Skeletal muscle tissue (tissue), 4 donors: ENCODE data around the gene NEK7. TPM values are rescaled to one million over a fixed set of nuclear protein-coding genes. Genes with fewer than 3 reads are reported as not detected.
A peak's percentile ranks its signal among the peaks of the same experiment; 100 is the strongest.

Experiments used
- H3K27ac ChIP-seq: one replicate; pipeline ENCODE4 v1.7.0; 2013; ENCODE audit warnings: mild to moderate bottlenecking, low read depth, low read length, inconsistent platforms
- H3K27me3 ChIP-seq, 3 donors: one replicate each; pipeline ENCODE4 v1.7.0; 2013; ENCODE audit warnings: low read length in 3 of 3; ENCODE audit not compliant: control insufficient read depth in 3 of 3, insufficient read depth in 3 of 3
- H3K36me3 ChIP-seq, 3 donors: one replicate each; pipeline ENCODE4 v1.7.0; 2013; ENCODE audit warnings: low read length in 3 of 3; ENCODE audit not compliant: control insufficient read depth in 3 of 3, insufficient read depth in 3 of 3
- H3K4me1 ChIP-seq, 3 donors: one replicate each; pipeline ENCODE4 v1.7.0; 2013; ENCODE audit warnings: low read length in 3 of 3, mild to moderate bottlenecking in 3 of 3; ENCODE audit not compliant: control insufficient read depth in 3 of 3, insufficient read depth in 3 of 3
- H3K4me3 ChIP-seq, 3 donors: one replicate each; pipeline ENCODE4 v1.7.0; 2013; ENCODE audit warnings: low read length in 3 of 3
- H3K9ac ChIP-seq, 3 donors: one replicate each; pipeline ENCODE4 v1.7.0; 2013; ENCODE audit warnings: low read length in 3 of 3, mild to moderate bottlenecking in 3 of 3, moderate library complexity in 2 of 3, low read depth in 1 of 3
- H3K9me3 ChIP-seq, 3 donors: one replicate each; pipeline ENCODE4 v1.7.0; 2013; ENCODE audit warnings: low read length in 3 of 3; ENCODE audit not compliant: control insufficient read depth in 3 of 3
- total RNA-seq: library from RNA; depleted of rRNA; stranded (reverse); fragments of >200 nt; gene quantifications from one replicate; pipeline ENCODE4 v1.2.3, GENCODE V29; 2014
- donor health status: Osteomylitis.

NEK7 gene
- 52.7 TPM for total RNA-seq

- no peaks in the 10 kb centered on the region for H3K9me3 ChIP-seq
- no peaks in the 10 kb centered on the region for H3K27me3 ChIP-seq
- H3K9ac ChIP-seq, result peak within 1 kb of the TSS; percentile 78 to 87 (median 84)
- H3K4me3 ChIP-seq, result peak within 1 kb of the TSS; percentile 72 to 88 (median 84)
- H3K36me3 ChIP-seq, result no peaks in the 10 kb centered on the region
- H3K4me1 ChIP-seq, result peaks cover 25 to 42% (median 30%) of the 10 kb centered on the region in 3 donors
- peak within 1 kb of the TSS; percentile 95 for H3K27ac ChIP-seq
These were observed at the start of gene NEK7 for GRCh38 chr1:198156745-198157240. NEK7 (plus strand) TSS chr1:198156998; CDS start chr1:198232581, 75,583 bp downstream.

- H3K9me3 ChIP-seq, result no peaks in the 10 kb centered on the region
- H3K36me3 ChIP-seq, result no peaks in the 10 kb centered on the region
- no peaks in the 10 kb centered on the region for H3K27me3 ChIP-seq
- H3K4me1 ChIP-seq, result no peaks in the 10 kb centered on the region
- H3K27ac ChIP-seq, result no peak overlapping the region
- no peak overlapping the region for H3K4me3 ChIP-seq
- H3K9ac ChIP-seq, result no peak overlapping the region
These were observed 49.7 kb upstream of the NEK7 start for GRCh38 chr1:198107091-198107501.

GRCh38 chr1:198108636-198109370 is 48.0 kb upstream of the NEK7 start:
- Histone ChIP-seq H3K9me3 (no peaks in the 10 kb centered on the region), H3K36me3 (no peaks in the 10 kb centered on the region), H3K4me1 (no peaks in the 10 kb centered on the region)

GRCh38 chr1:198109371-198109715 is 47.5 kb upstream of the NEK7 start:
- Histone ChIP-seq H3K4me3 (no peak overlapping the region), H3K9ac (no peak overlapping the region), H3K27ac (no peak overlapping the region), H3K27me3 (no peaks in the 10 kb centered on the region), H3K4me1 (no peaks in the 10 kb centered on the region), H3K9me3 (no peaks in the 10 kb centered on the region), H3K36me3 (no peaks in the 10 kb centered on the region)

More at GRCh38 chr1:198108636-198109370, 48.0 kb upstream of the NEK7 start:
- Histone ChIP-seq H3K9ac (no peak overlapping the region), H3K27me3 (no peaks in the 10 kb centered on the region), H3K4me3 (no peak overlapping the region), H3K27ac (no peak overlapping the region)

- peaks cover 0 to 8% (median 2%) of the 10 kb centered on the region in 3 donors for H3K4me1 ChIP-seq
- no peaks in the 10 kb centered on the region for H3K9me3 ChIP-seq
- no peak overlapping the region for H3K9ac ChIP-seq
- H3K4me3 ChIP-seq, result no peak overlapping the region
- H3K27me3 ChIP-seq, result no peaks in the 10 kb centered on the region
- no peaks in the 10 kb centered on the region for H3K36me3 ChIP-seq
- no peak overlapping the region for H3K27ac ChIP-seq
These were observed 43.5 kb upstream of the NEK7 start for GRCh38 chr1:198113342-198113750.

- H3K27ac ChIP-seq, result no peak overlapping the region
- no peak overlapping the region for H3K4me3 ChIP-seq
- H3K9me3 ChIP-seq, result no peaks in the 10 kb centered on the region
- H3K9ac ChIP-seq, result no peak overlapping the region
- no peaks in the 10 kb centered on the region for H3K27me3 ChIP-seq
- H3K4me1 ChIP-seq, result peaks cover 0 to 8% (median 2%) of the 10 kb centered on the region in 3 donors
- H3K36me3 ChIP-seq, result no peaks in the 10 kb centered on the region
These were observed 40.7 kb upstream of the NEK7 start for GRCh38 chr1:198116069-198116468.

- H3K9ac ChIP-seq, result no peak overlapping the region
- peaks cover 0 to 8% (median 2%) of the 10 kb centered on the region in 3 donors for H3K4me1 ChIP-seq
- no peak overlapping the region for H3K27ac ChIP-seq
These were observed 40.3 kb upstream of the NEK7 start for GRCh38 chr1:198116469-198116868.

GRCh38 chr1:198117267-198117666 is 39.5 kb upstream of the NEK7 start:
- Histone ChIP-seq H3K27ac (no peak overlapping the region), H3K4me1 (peaks cover 0 to 8% (median 2%) of the 10 kb centered on the region in 3 donors), H3K9me3 (no peaks in the 10 kb centered on the region), H3K9ac (no peak overlapping the region), H3K27me3 (no peaks in the 10 kb centered on the region), H3K36me3 (no peaks in the 10 kb centered on the region), H3K4me3 (no peak overlapping the region)

More at GRCh38 chr1:198116469-198116868, 40.3 kb upstream of the NEK7 start:
- Histone ChIP-seq H3K27me3 (no peaks in the 10 kb centered on the region), H3K36me3 (no peaks in the 10 kb centered on the region), H3K4me3 (no peak overlapping the region), H3K9me3 (no peaks in the 10 kb centered on the region)

GRCh38 chr1:198118134-198118533 is 38.7 kb upstream of the NEK7 start:
- H3K9me3 ChIP-seq, result no peaks in the 10 kb centered on the region
- H3K27me3 ChIP-seq, result no peaks in the 10 kb centered on the region
- peaks cover 0 to 8% (median 2%) of the 10 kb centered on the region in 3 donors for H3K4me1 ChIP-seq
- H3K9ac ChIP-seq, result peak overlapping the region in 1 of 3 donors; percentile 60
- peak overlapping the region in 2 of 3 donors; percentile 23 to 44 for H3K4me3 ChIP-seq
- no peak overlapping the region for H3K27ac ChIP-seq
- H3K36me3 ChIP-seq, result no peaks in the 10 kb centered on the region

- H3K27ac ChIP-seq, result no peak overlapping the region
- no peaks in the 10 kb centered on the region for H3K27me3 ChIP-seq
- no peak overlapping the region for H3K4me3 ChIP-seq
- peaks cover 0 to 8% (median 2%) of the 10 kb centered on the region in 3 donors for H3K4me1 ChIP-seq
- no peaks in the 10 kb centered on the region for H3K9me3 ChIP-seq
- H3K36me3 ChIP-seq, result no peaks in the 10 kb centered on the region
- no peak overlapping the region for H3K9ac ChIP-seq
These were observed 36.9 kb upstream of the NEK7 start for GRCh38 chr1:198119906-198120305.
